Posterior cingulate gyrus (tissue), 11 donors: ENCODE data around the gene VPS4B.

Experiments
- DNase-seq, 10 donors: peaks; one replicate each; pipeline versions ENCODE4 v3.0.0 to v3.0.0-alpha.2; 2020 to 2021; ENCODE audit warnings: mixed read lengths in 3 of 10
- intact Hi-C: fragments of 100-400 bp; cut with DNase I; formaldehyde crosslinking; loops from one replicate; pipeline ENCODE4 v1.15.1; 2023

The VPS4B gene

GRCh38 chr18:63433334-63433866, 11.1 kb upstream of the VPS4B start:
- DNase-seq, result no peak
- intact Hi-C loops, result loop anchor here (10.0 kb wide), 1 partner anchor 299 kb away; no protein-coding TSS in a partner anchor

- intact Hi-C loops, result loop anchor here (10.0 kb wide), 1 partner anchor 296 kb away; no protein-coding TSS in a partner anchor
- DNase-seq, result no peak
Measured at GRCh38 chr18:63431180-63431579, 8.9 kb upstream of the VPS4B start.

- DNase-seq, result no peak
- intact Hi-C loops, result loop anchor here (10.0 kb wide), 1 partner anchor 296 kb away; no protein-coding TSS in a partner anchor
Measured at GRCh38 chr18:63430526-63430925, 8.2 kb upstream of the VPS4B start.

- intact Hi-C loops, result loop anchor here (10.0 kb wide), 2 partner anchors 713 to 903 kb away; partner anchors contain the start of genes PHLPP1 and ZCCHC2
- no peak for DNase-seq
Measured at GRCh38 chr18:63427558-63427957, 5.3 kb upstream of the VPS4B start.

- intact Hi-C loops, result loop anchor here (1.0 to 10.0 kb wide), 3 partner anchors 56 to 898 kb away; partner anchors contain the start of genes KDSR, PHLPP1 and ZCCHC2
- DNase-seq, result peak in 5 of 10 donors; percentile 62 to 94 (median 74)
Measured at GRCh38 chr18:63422864-63423304, 608 bp upstream of the VPS4B start.

- intact Hi-C loops, result loop anchor here (10.0 kb wide), 2 partner anchors 707 to 897 kb away; partner anchors contain the start of genes PHLPP1 and ZCCHC2
- no peak for DNase-seq
Measured at GRCh38 chr18:63421514-63421913, 762 bp downstream of the VPS4B start.

- intact Hi-C loops, result no loop called here
- no peak for DNase-seq
Measured at GRCh38 chr18:63412953-63413352, 9.3 kb downstream of the VPS4B start.

GRCh38 chr18:63410792-63411191, 11.5 kb downstream of the VPS4B start:
- intact Hi-C loops, result no loop called here
- no peak for DNase-seq

- DNase-seq, result no peak
- intact Hi-C loops, result no loop called here
Measured at GRCh38 chr18:63409301-63409700, 13.0 kb downstream of the VPS4B start.

- intact Hi-C loops, result no loop called here
- DNase-seq, result no peak
Measured at GRCh38 chr18:63407734-63408133, 14.5 kb downstream of the VPS4B start.

GRCh38 chr18:63405986-63406385, 16.3 kb downstream of the VPS4B start:
- intact Hi-C loops, result no loop called here
- no peak for DNase-seq

- intact Hi-C loops, result no loop called here
- DNase-seq, result no peak
Measured at GRCh38 chr18:63402246-63403162, 19.8 kb downstream of the VPS4B start.

- no peak for DNase-seq
- intact Hi-C loops, result no loop called here
Measured at GRCh38 chr18:63399300-63399699, 23.0 kb downstream of the VPS4B start.

GRCh38 chr18:63397349-63397748, 24.9 kb downstream of the VPS4B start:
- intact Hi-C loops, result no loop called here
- DNase-seq, result no peak

GRCh38 chr18:63395503-63395902, 26.8 kb downstream of the VPS4B start:
- intact Hi-C loops, result no loop called here

GRCh38 chr18:63394954-63395353, 27.3 kb downstream of the VPS4B start:
- intact Hi-C loops, result no loop called here
- DNase-seq, result no peak

More at GRCh38 chr18:63395503-63395902, 26.8 kb downstream of the VPS4B start:
- no peak for DNase-seq

- intact Hi-C loops, result no loop called here
- no peak for DNase-seq
Measured at GRCh38 chr18:63387861-63388260, 34.4 kb downstream of the VPS4B start.

- intact Hi-C loops, result no loop called here
- no peak for DNase-seq
Measured at GRCh38 chr18:63382843-63383242, 39.4 kb downstream of the VPS4B start.

GRCh38 chr18:63379639-63379962, 42.7 kb downstream of the VPS4B start:
- intact Hi-C loops, result no loop called here

GRCh38 chr18:63378919-63379638, 43.2 kb downstream of the VPS4B start:
- DNase-seq, result no peak
- intact Hi-C loops, result no loop called here

More at GRCh38 chr18:63379639-63379962, 42.7 kb downstream of the VPS4B start:
- no peak for DNase-seq
